ENCODE measurements around the gene RAD23B.

DNA sequence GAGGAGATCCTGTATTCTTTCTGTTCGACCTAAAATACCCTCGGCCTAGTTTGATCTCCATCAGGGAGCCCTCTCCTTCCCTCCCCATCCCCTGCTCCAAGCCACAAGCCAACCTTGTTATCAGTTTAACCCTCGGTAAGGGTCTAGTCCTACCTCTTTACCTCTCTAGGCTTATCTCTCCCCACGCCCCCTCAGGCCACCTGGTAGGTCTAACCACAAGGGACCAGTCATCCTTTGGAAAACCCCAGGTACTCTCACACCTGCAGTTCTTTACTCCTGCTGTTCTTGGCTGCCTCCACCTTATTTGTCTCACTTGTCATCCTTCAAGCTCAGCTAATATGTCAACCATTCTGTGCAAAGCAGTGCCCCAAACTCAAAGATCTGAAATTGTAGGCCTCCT is 78.7 kb downstream of the RAD23B start:
- TF ChIP-seq, protein P1, sequence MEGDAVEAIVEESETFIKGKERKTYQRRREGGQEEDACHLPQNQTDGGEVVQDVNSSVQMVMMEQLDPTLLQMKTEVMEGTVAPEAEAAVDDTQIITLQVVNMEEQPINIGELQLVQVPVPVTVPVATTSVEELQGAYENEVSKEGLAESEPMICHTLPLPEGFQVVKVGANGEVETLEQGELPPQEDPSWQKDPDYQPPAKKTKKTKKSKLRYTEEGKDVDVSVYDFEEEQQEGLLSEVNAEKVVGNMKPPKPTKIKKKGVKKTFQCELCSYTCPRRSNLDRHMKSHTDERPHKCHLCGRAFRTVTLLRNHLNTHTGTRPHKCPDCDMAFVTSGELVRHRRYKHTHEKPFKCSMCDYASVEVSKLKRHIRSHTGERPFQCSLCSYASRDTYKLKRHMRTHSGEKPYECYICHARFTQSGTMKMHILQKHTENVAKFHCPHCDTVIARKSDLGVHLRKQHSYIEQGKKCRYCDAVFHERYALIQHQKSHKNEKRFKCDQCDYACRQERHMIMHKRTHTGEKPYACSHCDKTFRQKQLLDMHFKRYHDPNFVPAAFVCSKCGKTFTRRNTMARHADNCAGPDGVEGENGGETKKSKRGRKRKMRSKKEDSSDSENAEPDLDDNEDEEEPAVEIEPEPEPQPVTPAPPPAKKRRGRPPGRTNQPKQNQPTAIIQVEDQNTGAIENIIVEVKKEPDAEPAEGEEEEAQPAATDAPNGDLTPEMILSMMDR (IDR thresholded peaks at IDR 0.05; ENCODE audit: insufficient read depth, low read length): no peak
- no peak for TF ChIP-seq POLR2AphosphoS5 (IDR thresholded peaks at IDR 0.05; ENCODE audit: low read depth)
- TF ChIP-seq, protein P2, sequence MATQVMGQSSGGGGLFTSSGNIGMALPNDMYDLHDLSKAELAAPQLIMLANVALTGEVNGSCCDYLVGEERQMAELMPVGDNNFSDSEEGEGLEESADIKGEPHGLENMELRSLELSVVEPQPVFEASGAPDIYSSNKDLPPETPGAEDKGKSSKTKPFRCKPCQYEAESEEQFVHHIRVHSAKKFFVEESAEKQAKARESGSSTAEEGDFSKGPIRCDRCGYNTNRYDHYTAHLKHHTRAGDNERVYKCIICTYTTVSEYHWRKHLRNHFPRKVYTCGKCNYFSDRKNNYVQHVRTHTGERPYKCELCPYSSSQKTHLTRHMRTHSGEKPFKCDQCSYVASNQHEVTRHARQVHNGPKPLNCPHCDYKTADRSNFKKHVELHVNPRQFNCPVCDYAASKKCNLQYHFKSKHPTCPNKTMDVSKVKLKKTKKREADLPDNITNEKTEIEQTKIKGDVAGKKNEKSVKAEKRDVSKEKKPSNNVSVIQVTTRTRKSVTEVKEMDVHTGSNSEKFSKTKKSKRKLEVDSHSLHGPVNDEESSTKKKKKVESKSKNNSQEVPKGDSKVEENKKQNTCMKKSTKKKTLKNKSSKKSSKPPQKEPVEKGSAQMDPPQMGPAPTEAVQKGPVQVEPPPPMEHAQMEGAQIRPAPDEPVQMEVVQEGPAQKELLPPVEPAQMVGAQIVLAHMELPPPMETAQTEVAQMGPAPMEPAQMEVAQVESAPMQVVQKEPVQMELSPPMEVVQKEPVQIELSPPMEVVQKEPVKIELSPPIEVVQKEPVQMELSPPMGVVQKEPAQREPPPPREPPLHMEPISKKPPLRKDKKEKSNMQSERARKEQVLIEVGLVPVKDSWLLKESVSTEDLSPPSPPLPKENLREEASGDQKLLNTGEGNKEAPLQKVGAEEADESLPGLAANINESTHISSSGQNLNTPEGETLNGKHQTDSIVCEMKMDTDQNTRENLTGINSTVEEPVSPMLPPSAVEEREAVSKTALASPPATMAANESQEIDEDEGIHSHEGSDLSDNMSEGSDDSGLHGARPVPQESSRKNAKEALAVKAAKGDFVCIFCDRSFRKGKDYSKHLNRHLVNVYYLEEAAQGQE (IDR thresholded peaks at IDR 0.05; ENCODE audit: insufficient replicate concordance, low read depth): no peak

All from HL-60 (cell line).